ENCODE data around the gene RABGAP1L.
"Not testable (repeated sequence)": the region's sequence is repeated elsewhere in the genome, so short reads cannot be mapped to it uniquely, and the experiment has no call there.

Gene RABGAP1L

GRCh38 chr1:174800216-174800851, 641.0 kb downstream of the RABGAP1L start:
- DNase-seq (ENCODE audit: low read depth in 2 of 2), result no peak

- DNase-seq (ENCODE audit: low read depth in 2 of 2), result no peak
Measured at GRCh38 chr1:174800876-174801275, 641.6 kb downstream of the RABGAP1L start.

GRCh38 chr1:174809755-174810280, 650.5 kb downstream of the RABGAP1L start:
- no peak for DNase-seq (ENCODE audit: low read depth in 2 of 2)

- no peak for DNase-seq (ENCODE audit: low read depth in 2 of 2)
Measured at GRCh38 chr1:174812016-174812415, 652.7 kb downstream of the RABGAP1L start.

GRCh38 chr1:174812656-174813055, 653.3 kb downstream of the RABGAP1L start:
- DNase-seq (ENCODE audit: low read depth in 2 of 2), result no peak

- no peak for DNase-seq (ENCODE audit: low read depth in 2 of 2)
Measured at GRCh38 chr1:174815036-174815435, 655.7 kb downstream of the RABGAP1L start.

GRCh38 chr1:174815474-174815908, 656.2 kb downstream of the RABGAP1L start:
- no peak for DNase-seq (ENCODE audit: low read depth in 2 of 2)

GRCh38 chr1:174816621-174817020, 657.3 kb downstream of the RABGAP1L start:
- not testable (repeated sequence) for DNase-seq (ENCODE audit: low read depth in 2 of 2)

GRCh38 chr1:174818014-174818616, 658.8 kb downstream of the RABGAP1L start:
- DNase-seq (ENCODE audit: low read depth in 2 of 2), result no peak

GRCh38 chr1:174818951-174819350, 659.6 kb downstream of the RABGAP1L start:
- DNase-seq (ENCODE audit: low read depth in 2 of 2), result no peak

GRCh38 chr1:174819596-174819995, 660.3 kb downstream of the RABGAP1L start:
- DNase-seq (ENCODE audit: low read depth in 2 of 2), result no peak

- no peak for DNase-seq (ENCODE audit: low read depth in 2 of 2)
Measured at GRCh38 chr1:174825127-174825526, 665.8 kb downstream of the RABGAP1L start.

GRCh38 chr1:174825806-174826205, 666.5 kb downstream of the RABGAP1L start:
- no peak for DNase-seq (ENCODE audit: low read depth in 2 of 2)

GRCh38 chr1:174828264-174828663, 668.9 kb downstream of the RABGAP1L start:
- DNase-seq (ENCODE audit: low read depth in 2 of 2), result no peak

- no peak for DNase-seq (ENCODE audit: low read depth in 2 of 2)
Measured at GRCh38 chr1:174829990-174830389, 670.7 kb downstream of the RABGAP1L start.

- DNase-seq (ENCODE audit: low read depth in 2 of 2), result no peak
Measured at GRCh38 chr1:174836543-174836942, 677.2 kb downstream of the RABGAP1L start.

GRCh38 chr1:174837386-174837785, 678.1 kb downstream of the RABGAP1L start:
- DNase-seq (ENCODE audit: low read depth in 2 of 2), result no peak

GRCh38 chr1:174839211-174839610, 679.9 kb downstream of the RABGAP1L start:
- DNase-seq (ENCODE audit: low read depth in 2 of 2), result no peak

- DNase-seq (ENCODE audit: low read depth in 2 of 2), result no peak
Measured at GRCh38 chr1:174841747-174842146, 682.4 kb downstream of the RABGAP1L start.

GRCh38 chr1:174848593-174849560, 689.6 kb downstream of the RABGAP1L start:
- not testable (repeated sequence) for DNase-seq (ENCODE audit: low read depth in 2 of 2)

GRCh38 chr1:174850726-174851125, 691.4 kb downstream of the RABGAP1L start:
- no peak for DNase-seq (ENCODE audit: low read depth in 2 of 2)

- DNase-seq (ENCODE audit: low read depth in 2 of 2), result no peak
Measured at GRCh38 chr1:174858301-174858700, 699.0 kb downstream of the RABGAP1L start.
